H7 (cell line): ENCODE data around the gene DENR. TPM values are rescaled to one million over a fixed set of nuclear protein-coding genes. Genes with fewer than 3 reads are reported as not detected.
A peak's percentile ranks its signal among the peaks of the same experiment; 100 is the strongest.
"Not testable (repeated sequence)": the region's sequence is repeated elsewhere in the genome, so short reads cannot be mapped to it uniquely, and the experiment has no call there.

Experiments used
- DNase-seq: peaks from one replicate; pipeline ENCODE4 v3.0.0; 2012
- H3K27me3 ChIP-seq: 2 replicates; pipeline ENCODE4 v1.6.0; 2011; ENCODE audit warnings: mild to moderate bottlenecking, low read length; ENCODE audit not compliant: control insufficient read depth, insufficient read depth
- H3K36me3 ChIP-seq: replicated peaks from 2 replicates; pipeline ENCODE4 v1.5.1; 2011; ENCODE audit warnings: low read length; ENCODE audit not compliant: control insufficient read depth, insufficient read depth
- H3K4me3 ChIP-seq: 2 replicates; pipeline ENCODE4 v1.5.1; 2011; ENCODE audit warnings: low read depth, mild to moderate bottlenecking, control low read depth, low read length, moderate library complexity; ENCODE audit not compliant: insufficient read depth
- total RNA-seq: library from RNA; depleted of rRNA; stranded (reverse); fragments of >200 nt; shearing (Covaris generic); gene quantifications from 2 replicates; pipeline ENCODE4 v1.2.3, GENCODE V29; 2014

Gene DENR
- total RNA-seq, 1 experiment from 2014 or later = 55.0 TPM

DNA sequence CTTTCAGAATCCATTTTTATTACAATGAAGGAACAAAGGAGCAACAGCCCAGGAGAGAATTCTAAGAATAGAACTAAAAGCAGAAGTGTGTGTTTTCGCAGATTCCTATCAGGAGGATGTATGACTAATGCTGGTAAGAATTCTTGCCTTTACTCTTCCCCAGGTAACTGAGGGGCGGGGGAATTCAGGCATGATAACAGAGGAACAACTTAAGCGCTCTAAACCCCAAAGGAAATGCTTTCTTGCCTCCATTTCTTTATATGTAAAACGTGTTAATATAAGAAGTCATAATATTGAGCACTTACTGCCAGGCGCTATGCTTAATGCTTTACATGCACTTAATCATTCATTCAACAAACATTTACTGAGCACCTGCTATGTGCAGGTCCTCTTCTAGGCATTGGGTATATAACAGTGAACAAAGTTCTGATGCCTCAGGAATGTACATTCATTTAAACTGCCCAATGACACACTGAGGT, 26.5 kb upstream of the DENR start:
- H3K36me3 ChIP-seq = no peaks in the 10 kb centered on the region
- H3K4me3 ChIP-seq = no peak overlapping the region
- no peaks in the 10 kb centered on the region for H3K27me3 ChIP-seq
- DNase-seq = no peak

DNA sequence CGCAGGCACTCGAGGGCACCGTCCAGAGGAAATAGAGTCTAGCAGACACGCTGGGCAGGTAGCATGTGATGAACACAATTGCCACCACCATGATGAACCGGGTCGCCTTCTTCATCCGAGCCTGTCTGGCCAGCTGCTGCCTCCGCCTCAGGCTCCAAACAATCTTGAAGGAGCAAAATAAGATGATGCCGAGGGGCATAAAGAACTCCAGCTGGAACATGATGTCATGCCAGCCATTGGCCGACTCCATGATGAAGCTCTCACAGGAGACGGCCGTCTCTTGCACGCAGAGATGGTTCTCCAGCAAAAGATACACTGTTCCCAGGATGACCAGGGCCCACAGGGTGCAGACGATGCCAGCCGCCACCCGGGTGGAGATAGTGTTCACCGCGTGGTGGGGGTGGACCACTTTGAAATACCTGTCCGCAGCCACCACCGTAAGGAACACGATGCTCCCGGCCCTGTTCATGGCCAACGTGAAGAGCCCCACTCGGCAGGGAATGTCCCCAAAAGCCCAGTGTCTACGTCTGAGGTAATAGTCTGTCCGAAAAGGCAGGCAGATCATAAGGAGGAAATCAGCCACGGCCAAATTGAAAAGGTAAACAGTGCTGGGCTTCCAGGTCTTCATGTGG, 22.9 kb upstream of the DENR start:
- no peak for DNase-seq
- no peaks in the 10 kb centered on the region for H3K36me3 ChIP-seq
- H3K27me3 ChIP-seq = no peaks in the 10 kb centered on the region
- H3K4me3 ChIP-seq = no peak overlapping the region

DNA sequence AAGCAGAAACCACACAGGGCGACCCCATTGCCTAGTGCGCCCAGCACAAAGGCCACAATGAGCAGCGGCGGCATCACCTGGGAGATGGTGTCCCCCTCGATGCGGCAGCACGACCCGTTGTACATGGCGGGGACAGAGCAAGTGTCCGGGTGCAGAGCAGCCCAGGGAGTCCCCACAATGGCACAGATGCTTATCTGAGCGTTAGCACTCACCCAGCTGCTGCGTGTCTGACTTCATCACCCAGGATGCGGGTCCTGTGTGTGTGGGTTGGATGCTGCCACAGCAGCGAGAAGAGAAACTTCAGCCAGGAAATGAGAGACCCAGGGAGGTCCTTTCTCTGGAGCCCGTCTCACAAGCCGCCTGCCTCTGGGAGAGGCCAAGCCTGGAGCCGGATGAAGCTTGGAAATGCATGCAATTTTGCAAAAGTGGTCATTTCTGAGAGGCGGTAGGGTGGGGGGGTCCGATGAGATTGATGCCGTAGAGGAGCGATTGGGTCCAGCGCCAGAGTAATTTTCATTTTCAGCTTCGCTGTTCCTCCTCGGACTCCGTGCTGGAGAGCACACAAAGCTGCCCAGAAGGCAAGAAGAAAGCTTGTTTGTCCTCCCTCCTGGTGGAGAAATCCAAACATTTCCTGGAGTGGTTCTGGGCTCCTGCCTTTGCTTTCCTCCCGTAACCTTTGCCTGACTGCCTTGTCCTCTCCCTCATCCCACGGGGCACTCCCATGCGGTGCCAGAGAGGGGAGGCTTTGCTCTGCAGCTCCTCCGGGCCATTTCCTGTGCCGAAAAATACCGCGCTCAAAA, 22.2 kb upstream of the DENR start, which contains the start of gene HCAR1:
HCAR1 (minus strand) TSS at position 630 of the 800 bp plus-strand sequence; CDS start at position 125, 505 bp downstream.
- H3K36me3 ChIP-seq = no peaks in the 10 kb centered on the region
- peak; percentile 61 for DNase-seq
- H3K27me3 ChIP-seq = no peaks in the 10 kb centered on the region
- H3K4me3 ChIP-seq = no peak within 1 kb of the TSS

DNA sequence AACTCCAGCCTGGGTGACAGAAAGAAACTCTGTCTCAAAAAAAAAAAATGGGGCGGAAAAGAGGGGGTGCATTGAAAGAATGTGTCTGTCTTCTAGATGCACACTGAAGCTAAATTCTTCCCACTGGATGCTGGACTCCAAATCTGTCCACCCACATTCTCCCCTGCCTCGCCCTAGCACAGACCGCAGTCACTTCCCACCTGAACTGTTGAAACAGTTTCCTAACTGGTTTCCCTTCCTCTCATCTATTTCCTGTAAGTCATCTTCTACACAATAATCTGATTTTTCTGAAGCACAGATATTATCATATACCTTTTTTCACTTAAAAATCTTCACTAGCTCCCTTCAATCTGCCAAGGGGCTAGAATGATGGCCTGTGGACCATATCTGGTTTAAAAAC, 20.5 kb upstream of the DENR start:
- H3K27me3 ChIP-seq = no peaks in the 10 kb centered on the region
- no peak for DNase-seq
- H3K4me3 ChIP-seq = no peak overlapping the region
- H3K36me3 ChIP-seq = no peaks in the 10 kb centered on the region

DNA sequence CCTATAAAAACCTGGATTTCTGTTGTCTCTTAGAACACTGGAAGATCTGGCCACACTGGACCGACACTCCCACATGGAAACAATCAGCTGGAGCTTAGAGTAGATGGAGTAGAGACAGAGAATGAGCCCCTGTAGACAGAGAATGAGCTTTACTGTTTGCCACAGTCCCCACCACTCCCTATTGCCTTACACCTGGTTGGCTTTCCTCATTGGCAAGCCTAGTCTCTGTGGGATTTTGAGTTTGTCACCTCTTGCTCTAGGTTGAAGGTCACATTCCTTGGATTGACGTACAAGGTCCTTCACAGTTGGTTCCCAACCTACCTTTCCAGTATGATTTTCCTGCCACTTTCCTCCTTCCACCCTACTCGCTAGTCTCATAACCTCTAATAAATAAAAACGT, 20.0 kb upstream of the DENR start:
- no peak overlapping the region for H3K4me3 ChIP-seq
- no peaks in the 10 kb centered on the region for H3K36me3 ChIP-seq
- no peak for DNase-seq
- H3K27me3 ChIP-seq = no peaks in the 10 kb centered on the region

DNA sequence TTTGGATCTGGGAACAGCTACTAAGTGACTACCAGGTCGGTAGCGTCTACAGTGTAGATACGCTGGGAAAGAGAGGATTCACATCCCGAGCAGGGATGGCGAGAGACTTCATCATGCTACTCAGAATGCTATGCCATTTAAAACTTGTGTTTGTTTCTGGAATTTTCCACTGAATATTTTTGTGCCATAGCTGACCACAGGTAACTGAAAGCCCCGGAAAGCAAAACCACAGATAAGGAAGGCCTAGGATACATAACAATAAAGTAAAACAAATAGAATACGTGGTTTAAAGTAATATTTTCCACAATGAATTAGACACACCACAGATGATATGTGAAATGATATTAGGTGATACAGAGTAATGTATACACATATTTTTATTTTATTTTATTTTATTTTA, 14.1 kb upstream of the DENR start:
- no peaks in the 10 kb centered on the region for H3K36me3 ChIP-seq
- DNase-seq = no peak
- H3K27me3 ChIP-seq = no peaks in the 10 kb centered on the region
- H3K4me3 ChIP-seq = no peak overlapping the region

DNA sequence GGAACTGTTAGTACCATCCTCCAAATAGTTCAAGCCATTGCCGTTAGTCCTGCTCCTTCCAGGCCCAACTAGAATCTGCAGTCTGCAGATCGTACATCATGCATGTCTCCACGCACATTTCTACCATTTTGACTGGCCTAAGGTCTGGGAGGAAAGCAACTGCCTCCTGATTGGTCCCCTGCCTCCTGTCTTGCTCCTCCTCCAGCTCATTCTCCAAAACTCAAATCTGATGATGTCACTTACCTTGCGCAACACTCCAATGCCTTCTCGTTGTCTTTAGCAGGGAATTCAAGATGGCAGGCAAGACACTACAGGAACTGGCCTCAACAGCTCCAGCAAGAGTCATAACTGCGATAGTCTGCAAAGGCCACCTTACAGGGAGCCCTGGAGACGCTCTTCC, 12.3 kb upstream of the DENR start:
- no peak for DNase-seq
- no peak overlapping the region for H3K4me3 ChIP-seq
- no peaks in the 10 kb centered on the region for H3K36me3 ChIP-seq
- no peaks in the 10 kb centered on the region for H3K27me3 ChIP-seq

DNA sequence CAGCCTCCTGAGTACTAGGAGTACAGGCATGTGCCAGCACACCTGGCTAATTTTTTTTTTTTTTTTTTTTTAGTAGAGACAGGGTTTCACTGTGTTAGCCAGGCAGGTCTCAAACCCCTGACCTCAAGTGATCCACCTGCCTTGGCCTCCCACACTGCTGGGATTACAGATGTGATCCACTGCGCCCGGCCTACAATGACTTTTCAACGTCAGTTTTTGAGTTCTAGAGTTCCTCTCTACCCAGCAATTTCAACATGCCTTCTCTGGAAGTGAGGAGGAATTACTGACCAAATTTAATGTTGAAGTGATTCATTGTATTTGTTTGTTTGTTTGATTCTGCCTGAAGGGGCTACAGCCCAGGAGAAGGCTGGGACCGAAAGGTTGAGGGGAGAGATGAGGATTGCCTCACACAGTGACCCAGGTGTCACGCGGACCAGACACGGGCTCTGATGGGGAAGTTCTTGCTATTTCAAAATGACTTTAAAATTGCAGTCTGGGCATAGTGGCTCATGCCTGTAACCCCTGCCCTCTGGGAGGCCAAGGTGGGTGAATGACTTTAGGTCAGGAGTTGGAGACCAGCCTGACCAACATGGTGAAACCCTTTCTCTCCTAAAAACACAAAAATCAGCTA, 8.6 kb upstream of the DENR start:
- Histone ChIP-seq H3K27me3 (no peaks in the 10 kb centered on the region), H3K36me3 (no peaks in the 10 kb centered on the region), H3K4me3 (no peak overlapping the region)
- DNase-seq = no peak

DNA sequence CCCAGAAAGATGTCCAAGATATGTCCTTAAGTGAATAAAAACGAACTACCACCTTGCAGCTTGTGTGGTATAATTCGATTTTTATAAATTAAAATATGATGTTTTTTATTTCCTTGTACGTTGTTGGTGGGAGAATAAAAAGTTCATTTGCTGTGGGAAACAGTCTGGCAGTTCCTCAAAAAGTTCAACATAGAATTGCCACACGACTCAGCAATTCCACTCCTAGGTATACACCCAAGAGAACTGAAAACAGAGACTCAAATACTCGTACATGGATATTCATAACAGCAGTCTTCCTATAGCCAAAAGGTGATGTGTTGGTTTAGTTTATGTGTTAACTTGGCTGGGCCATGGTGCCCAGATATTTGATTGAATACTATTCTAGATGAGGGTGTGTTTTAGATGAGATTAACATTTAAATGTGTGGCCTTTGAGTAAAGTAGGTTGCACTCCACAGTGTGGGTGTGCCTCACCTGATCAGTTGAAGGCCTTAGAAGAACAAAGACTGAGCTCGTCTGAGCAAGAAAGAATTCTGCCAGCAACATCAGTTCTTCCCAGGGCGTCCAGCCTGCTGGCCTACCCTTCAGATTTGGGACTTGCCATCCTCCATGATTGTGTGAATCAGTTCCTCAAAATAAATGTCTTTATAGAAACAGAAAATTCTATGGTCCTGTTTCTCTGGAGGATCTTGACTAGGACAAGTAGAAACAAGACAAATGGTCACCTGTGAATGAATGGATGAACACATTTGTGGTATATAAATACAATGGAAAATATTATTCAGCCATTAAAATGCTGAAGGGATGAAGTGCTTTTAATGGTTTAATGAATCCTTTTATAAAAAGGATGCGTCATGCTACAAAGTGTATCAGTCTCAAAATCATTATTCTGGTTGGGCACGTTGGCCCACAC, 5.1 kb upstream of the DENR start:
- Histone ChIP-seq H3K4me3 (no peak overlapping the region), H3K27me3 (no peaks in the 10 kb centered on the region), H3K36me3 (no peaks in the 10 kb centered on the region)
- DNase-seq = no peak

DNA sequence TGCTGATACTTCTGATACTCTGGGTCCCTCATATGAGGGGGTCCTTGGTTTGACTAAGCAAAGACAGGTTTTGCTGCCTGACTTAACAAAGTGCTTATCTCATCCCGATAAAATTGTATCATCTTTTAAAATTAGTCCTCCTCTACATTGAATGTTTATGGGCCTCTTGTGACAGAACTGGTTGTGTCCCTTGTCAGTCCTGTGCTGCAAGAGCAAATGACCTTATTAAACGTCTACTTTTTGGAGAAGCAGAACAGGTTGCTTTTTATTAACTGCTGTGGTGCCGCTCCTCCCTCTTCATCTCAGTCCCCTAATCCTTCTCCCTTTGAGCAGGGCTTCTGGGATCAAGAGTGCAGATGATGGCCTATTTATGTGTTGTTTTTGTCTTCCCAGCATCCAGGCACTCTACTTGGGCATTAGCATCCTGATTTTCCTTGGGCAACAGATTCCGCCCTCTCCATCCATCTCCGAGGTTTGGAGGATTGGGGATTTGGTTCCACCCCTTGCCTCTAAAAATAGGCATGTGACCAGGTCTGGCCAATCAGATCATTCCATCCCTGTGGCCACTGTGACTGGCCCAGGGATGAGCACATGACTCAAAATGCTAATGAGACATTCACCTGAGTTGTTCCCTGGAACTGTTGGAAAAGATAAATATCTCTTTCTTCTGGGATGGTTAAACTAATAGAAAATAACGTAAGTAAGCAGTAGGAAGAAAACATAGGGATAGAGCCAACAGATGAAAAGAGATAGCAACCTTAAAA, 2.9 kb upstream of the DENR start:
- H3K36me3 ChIP-seq = peaks cover 3% of the 10 kb centered on the region
- no peaks in the 10 kb centered on the region for H3K27me3 ChIP-seq
- no peak overlapping the region for H3K4me3 ChIP-seq
- DNase-seq = peak; percentile 71

DNA sequence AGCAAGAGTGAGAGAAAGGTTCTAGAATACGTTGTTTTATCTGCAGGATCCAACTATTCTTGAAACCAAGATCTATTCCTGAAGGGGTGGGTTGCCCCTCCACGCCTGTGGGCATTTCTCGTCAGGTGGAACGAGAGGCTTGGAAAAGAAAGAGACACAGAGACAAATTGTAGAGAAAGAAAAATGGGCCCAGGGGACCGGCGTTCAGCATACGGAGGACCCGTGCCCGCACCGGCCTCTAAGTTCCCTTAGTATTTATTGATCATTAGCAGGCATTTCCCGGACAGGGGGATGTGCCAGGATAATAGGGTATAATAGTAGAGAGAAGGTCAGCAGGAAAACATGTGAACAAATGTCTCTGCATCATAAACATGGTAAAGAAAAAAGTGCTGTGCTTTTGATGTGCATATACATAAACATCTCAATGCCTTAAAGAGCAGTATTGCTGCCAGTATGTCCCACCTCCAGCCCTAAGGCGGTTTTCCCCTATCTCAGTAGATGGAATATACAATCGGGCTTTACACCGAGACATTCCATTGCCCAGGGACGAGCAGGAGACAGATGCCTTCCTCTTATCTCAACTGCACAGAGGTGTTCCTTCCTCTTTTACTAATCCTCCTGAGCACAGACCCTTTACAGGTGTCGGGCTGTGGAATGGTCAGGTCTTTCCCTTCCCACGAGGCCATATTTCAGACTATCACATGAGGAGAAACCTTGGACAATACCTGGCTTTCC, 1.7 kb upstream of the DENR start:
- not testable (repeated sequence) for DNase-seq, H3K27me3 ChIP-seq, H3K4me3 ChIP-seq, H3K36me3 ChIP-seq

DNA sequence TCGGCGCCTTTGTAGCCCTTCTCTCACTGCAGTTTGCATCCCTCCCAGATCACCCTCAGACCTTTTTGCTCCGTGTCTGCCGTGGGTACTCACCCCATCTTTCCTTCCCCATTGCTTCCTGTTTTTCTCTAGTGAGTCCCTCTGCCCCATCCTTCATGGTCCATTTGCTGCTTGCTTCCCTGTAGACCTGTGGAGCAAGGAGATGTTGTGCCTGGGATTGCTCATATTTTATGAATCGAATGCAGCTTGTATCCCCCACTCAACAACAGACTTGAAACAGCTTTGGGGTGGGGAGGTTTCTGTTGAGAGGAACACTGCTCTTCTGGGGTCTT, 661 bp downstream of the DENR start:
- H3K4me3 ChIP-seq = peak overlapping the region; percentile 97
- H3K36me3 ChIP-seq = peaks cover 25% of the 10 kb centered on the region
- H3K27me3 ChIP-seq = no peaks in the 10 kb centered on the region
- no peak for DNase-seq

DNA sequence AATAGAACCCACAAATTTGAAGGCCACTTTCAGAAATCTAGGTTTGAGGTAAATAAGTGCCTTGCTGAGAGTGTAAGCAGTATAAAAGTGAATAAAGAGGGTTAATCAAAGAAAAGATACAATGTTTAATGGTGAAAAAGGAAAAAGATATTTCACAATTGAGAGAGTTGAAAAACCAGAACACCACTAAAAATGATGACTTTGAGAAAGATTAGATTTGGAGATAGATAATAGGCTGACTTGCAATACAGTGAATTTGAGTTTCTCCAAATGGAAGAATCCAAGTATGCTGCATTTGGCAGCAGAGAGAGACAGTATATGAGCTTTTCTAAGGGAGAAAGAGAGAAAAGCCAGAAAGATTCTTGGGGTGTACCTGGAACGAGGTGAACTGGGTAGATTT, 2.2 kb downstream of the DENR start:
- peaks cover 32% of the 10 kb centered on the region for H3K36me3 ChIP-seq
- H3K27me3 ChIP-seq = no peaks in the 10 kb centered on the region
- no peak overlapping the region for H3K4me3 ChIP-seq
- DNase-seq = no peak
